Ascending aorta (tissue), 2 donors: ENCODE measurements around the gene ADAMTS17. TPM values are rescaled to one million over a fixed set of nuclear protein-coding genes. Genes with fewer than 3 reads are reported as not detected.

ENCODE experiments used
- DNase-seq, 2 donors: peaks; one replicate each; pipeline ENCODE4 v3.0.0-alpha.2; 2019; ENCODE audit warnings: low spot score in 2 of 2
- H3K27ac ChIP-seq, 2 donors: fragments of 200-600 bp; sonication (generic); one replicate each; pipeline ENCODE4 v1.5.1; 2016 to 2017; ENCODE audit warnings: mild to moderate bottlenecking in 1 of 2
- H3K27me3 ChIP-seq: fragments of 200-600 bp; sonication (generic); one replicate; pipeline ENCODE4 v1.5.1; 2017
- H3K36me3 ChIP-seq, 2 donors: fragments of 200-600 bp; sonication (generic); one replicate each; pipeline ENCODE4 v1.5.1; 2016
- H3K4me1 ChIP-seq, 2 donors: fragments of 200-600 bp; sonication (generic); one replicate each; pipeline ENCODE4 v1.5.1; 2016 to 2017; ENCODE audit warnings: mild to moderate bottlenecking in 1 of 2
- H3K4me3 ChIP-seq, 2 donors: fragments of 200-600 bp; sonication (generic); one replicate each; pipeline ENCODE4 v1.5.1; 2016 to 2017; ENCODE audit warnings: mild to moderate bottlenecking in 1 of 2
- H3K9me3 ChIP-seq, 2 donors: fragments of 200-600 bp; sonication (generic); one replicate each; pipeline ENCODE4 v1.5.1; 2016
- CTCF ChIP-seq, 3 experiments: fragments of 200-600 bp in 2 of 3; fragments of 450-650 bp in 1 of 3; sonication (generic) in 2 of 3; IDR thresholded peaks; one replicate each; pipeline ENCODE4 v1.5.1; 2016 to 2019; ENCODE audit warnings: antibody characterized with exemption in 3 of 3, mild to moderate bottlenecking in 1 of 3, moderate library complexity in 1 of 3
- intact Hi-C: fragments of 100-400 bp; cut with DNase I; formaldehyde crosslinking; loops from one replicate; pipeline ENCODE4 v1.15.1; 2023
- total RNA-seq: library from RNA; depleted of rRNA; stranded (reverse); fragments of >200 nt; gene quantifications from one replicate; pipeline ENCODE4 v1.1.0, GENCODE V29; 2016

The ADAMTS17 gene
- total RNA-seq, 1 donor from 2014 or later, result 2.8 TPM

- Histone ChIP-seq H3K36me3 (no peaks in the 10 kb centered on the region), H3K4me3 (no peak overlapping the region), H3K9me3 (no peaks in the 10 kb centered on the region), H3K4me1 (peaks cover 0 to 10% of the 10 kb centered on the region in 2 donors), H3K27ac (no peak overlapping the region), H3K27me3 (no peaks in the 10 kb centered on the region)
- TF ChIP-seq CTCF (IDR thresholded peaks at IDR 0.05), result no peak
- intact Hi-C loops, result no loop called here
- no peak for DNase-seq
These were observed 279.8 kb downstream of the ADAMTS17 start for GRCh38 chr15:100061944-100062343.

GRCh38 chr15:100060276-100060926 is 281.4 kb downstream of the ADAMTS17 start:
- H3K4me1 ChIP-seq, result peaks cover 0 to 10% of the 10 kb centered on the region in 2 donors
- no peak for DNase-seq
- no peak for TF ChIP-seq CTCF (IDR thresholded peaks at IDR 0.05)
- H3K27ac ChIP-seq, result peak overlapping the region; percentile 34 to 51
- no peaks in the 10 kb centered on the region for H3K27me3 ChIP-seq
- no peak overlapping the region for H3K4me3 ChIP-seq
- H3K9me3 ChIP-seq, result no peaks in the 10 kb centered on the region
- intact Hi-C loops, result no loop called here
- H3K36me3 ChIP-seq, result no peaks in the 10 kb centered on the region

GRCh38 chr15:100059521-100059920 is 282.3 kb downstream of the ADAMTS17 start:
- no peak overlapping the region for H3K27ac ChIP-seq
- no peaks in the 10 kb centered on the region for H3K9me3 ChIP-seq
- no peaks in the 10 kb centered on the region for H3K27me3 ChIP-seq
- intact Hi-C loops, result no loop called here
- TF ChIP-seq CTCF (IDR thresholded peaks at IDR 0.05), result no peak
- no peak for DNase-seq
- no peak overlapping the region for H3K4me3 ChIP-seq
- peaks cover 0 to 10% of the 10 kb centered on the region in 2 donors for H3K4me1 ChIP-seq
- H3K36me3 ChIP-seq, result no peaks in the 10 kb centered on the region

- DNase-seq, result no peak
- intact Hi-C loops, result no loop called here
These were observed 282.7 kb downstream of the ADAMTS17 start for GRCh38 chr15:100059094-100059493.

GRCh38 chr15:100058458-100058857 is 283.3 kb downstream of the ADAMTS17 start:
- no peaks in the 10 kb centered on the region for H3K27me3 ChIP-seq
- H3K4me3 ChIP-seq, result no peak overlapping the region
- DNase-seq, result no peak
- no peak for TF ChIP-seq CTCF (IDR thresholded peaks at IDR 0.05)
- H3K4me1 ChIP-seq, result peaks cover 0 to 10% of the 10 kb centered on the region in 2 donors
- no peak overlapping the region for H3K27ac ChIP-seq
- no peaks in the 10 kb centered on the region for H3K9me3 ChIP-seq
- no peaks in the 10 kb centered on the region for H3K36me3 ChIP-seq
- intact Hi-C loops, result no loop called here

More at GRCh38 chr15:100059094-100059493, 282.7 kb downstream of the ADAMTS17 start:
- H3K27ac ChIP-seq, result no peak overlapping the region
- TF ChIP-seq CTCF (IDR thresholded peaks at IDR 0.05), result no peak
- no peaks in the 10 kb centered on the region for H3K9me3 ChIP-seq
- H3K4me1 ChIP-seq, result peaks cover 0 to 10% of the 10 kb centered on the region in 2 donors
- H3K36me3 ChIP-seq, result no peaks in the 10 kb centered on the region
- no peaks in the 10 kb centered on the region for H3K27me3 ChIP-seq
- no peak overlapping the region for H3K4me3 ChIP-seq
